Right cardiac atrium (tissue), 5 donors: Measurements from ENCODE around the gene IL1F10. TPM values are rescaled to one million over a fixed set of nuclear protein-coding genes. Genes with fewer than 3 reads are reported as not detected.

Source experiments
- ATAC-seq, 2 donors: fragments of 200-7000 bp; cut with Tn5 transposase; one replicate each; pipeline versions ENCODE4 v1.8.0 to v1.9.1; 2020; ENCODE audit warnings: moderate library complexity in 2 of 2, mild to moderate bottlenecking in 1 of 2
- DNase-seq, 3 donors: peaks; one replicate each; pipeline ENCODE4 v3.0.0-alpha.2; 2020
- H3K27ac ChIP-seq: one replicate; pipeline ENCODE4 v1.5.1; 2013; ENCODE audit warnings: mild to moderate bottlenecking, low read length, control low read depth, moderate library complexity
- H3K27me3 ChIP-seq: one replicate; pipeline ENCODE4 v1.6.1; 2013; ENCODE audit not compliant: control insufficient read depth, insufficient read depth
- H3K4me1 ChIP-seq: one replicate; pipeline ENCODE4 v1.6.1; 2013; ENCODE audit warnings: low read length; ENCODE audit not compliant: control insufficient read depth, insufficient read depth
- H3K4me3 ChIP-seq: one replicate; pipeline ENCODE4 v1.5.1; 2013; ENCODE audit warnings: low read length, control low read depth
- H3K9me3 ChIP-seq: one replicate; pipeline ENCODE4 v1.6.1; 2013; ENCODE audit warnings: low read length; ENCODE audit not compliant: control insufficient read depth
- WGBS: extraction: QIAGEN DNeasy Blood & Tissue Kit; methylation state at CpG from one replicate; pipeline ENCODE4 v1.1.7; 2013; 5-methylcytosine and 5-hydroxymethylcytosine counted together
- intact Hi-C, 4 donors: fragments of 100-400 bp; cut with DNase I; formaldehyde crosslinking; loops; one replicate each; pipeline versions ENCODE4 v1.11.0 to v1.14.0; 2022 to 2023
- long read RNA-seq, 4 donors: library from polyadenylated mRNA; unstranded; transcript quantifications; one replicate each; pipeline ENCODE4 v2.0.0, GENCODE V29; 2020 to 2021
- polyA plus RNA-seq: library from polyadenylated mRNA; stranded (reverse); fragments of 200-250 nt; gene quantifications from one replicate; pipeline ENCODE4 v1.2.3, GENCODE V29; 2013
- total RNA-seq, 4 donors: library from RNA; stranded (reverse); fragmentation: NEBNext Ultra II Directional; extraction: Animal tissue kit (Norgen Biotek cat#: 25700); gene quantifications; one replicate each; pipeline ENCODE4 v1.2.1, GENCODE V29; 2021
- donor health status: healthy with polysubstance abuse.
- donor health status: DM: no; HTN: yes; CAD: no.
- donor health status: DM: no; HTN: no; CAD: no.
- donor health status: DM: no; HTN: yes; CAD: no; lungs with severe emphysema.
- donor health status: DM: yes; HTN: yes; CAD: no.

IL1F10 gene, protein sequence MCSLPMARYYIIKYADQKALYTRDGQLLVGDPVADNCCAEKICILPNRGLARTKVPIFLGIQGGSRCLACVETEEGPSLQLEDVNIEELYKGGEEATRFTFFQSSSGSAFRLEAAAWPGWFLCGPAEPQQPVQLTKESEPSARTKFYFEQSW
- not detected for total RNA-seq
- polyA plus RNA-seq: not detected
- long read RNA-seq, donor 1: 0 reads
- long read RNA-seq, donor 2: 0 reads
- long read RNA-seq, donor 3: 0 reads
- long read RNA-seq, donor 4: 0 reads

DNA sequence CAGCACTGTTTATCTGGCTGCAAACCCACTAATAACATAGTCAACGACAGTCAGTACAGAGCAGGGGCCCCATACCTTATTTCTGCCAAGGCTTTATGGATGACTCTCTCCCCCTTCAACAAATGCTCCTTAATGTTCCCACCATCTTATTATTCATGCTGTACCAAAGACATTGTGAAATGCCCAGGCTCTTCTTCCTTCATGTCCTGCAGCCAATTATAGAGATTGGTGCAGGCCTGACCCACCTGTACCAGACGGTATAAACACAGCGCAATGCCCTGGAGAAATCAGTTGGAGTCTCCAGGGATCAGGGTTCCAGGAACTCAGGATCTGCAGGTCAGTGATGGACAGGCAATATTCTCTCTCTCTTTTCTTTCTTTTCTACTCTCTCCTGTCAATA, at the start of gene IL1F10:
IL1F10 (plus strand) TSS at position 290 of the 400 bp plus-strand sequence. CDS start 4,769 bp downstream, outside the sequence.
- 83% methylated on average over 3 of the region's 3 CpGs for WGBS
- intact Hi-C loops: no loop called here
- no peak for ATAC-seq
- Histone ChIP-seq H3K27me3 (no peaks in the 10 kb centered on the region), H3K9me3 (no peaks in the 10 kb centered on the region), H3K27ac (no peak within 1 kb of the TSS), H3K4me1 (no peaks in the 10 kb centered on the region), H3K4me3 (no peak within 1 kb of the TSS)
- DNase-seq: no peak

DNA sequence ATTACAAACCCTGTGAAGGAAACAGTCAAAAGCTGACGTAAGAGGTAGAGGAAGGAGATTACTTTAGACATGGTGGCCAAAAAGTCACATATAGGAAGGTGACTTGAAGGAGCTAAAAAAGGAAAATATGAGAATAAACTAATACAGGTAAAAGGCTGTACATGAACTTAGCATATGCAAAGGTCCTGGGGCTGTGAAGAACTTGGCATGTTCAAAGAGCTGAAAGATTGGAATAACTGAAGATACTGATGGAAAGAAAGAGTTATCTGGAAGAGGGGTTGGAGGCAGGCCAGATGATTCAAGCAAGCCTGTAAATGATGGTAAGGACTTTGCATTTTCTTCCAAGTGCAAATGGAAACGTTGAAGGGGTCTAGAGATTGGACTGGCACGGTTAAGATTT, 49.3 kb upstream of the IL1F10 start:
- intact Hi-C loops: no loop called here
- 78% methylated on average over 3 of the region's 3 CpGs for WGBS
- ATAC-seq: no peak

DNA sequence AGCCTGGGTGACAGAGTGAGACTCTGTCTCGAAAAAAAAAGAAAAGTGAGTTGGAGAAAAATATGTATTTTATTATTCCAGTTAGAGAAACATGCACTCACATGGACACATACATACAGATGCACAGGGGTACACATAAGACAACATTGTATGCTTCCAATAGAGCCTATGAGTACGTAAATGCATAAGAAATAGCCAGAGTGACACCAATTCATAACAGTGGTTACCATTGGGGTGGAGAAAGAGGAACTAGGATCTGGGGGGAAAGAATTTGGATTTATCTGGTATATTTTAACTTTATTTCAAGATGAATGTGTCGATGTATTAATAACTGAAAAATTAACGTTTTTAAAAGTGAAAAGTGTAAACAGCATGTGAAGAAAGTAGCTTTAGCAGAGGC, 46.5 kb upstream of the IL1F10 start:
- 64% methylated on average over 4 of the region's 4 CpGs for WGBS
- H3K4me3 ChIP-seq: no peak overlapping the region
- DNase-seq (no peak), ATAC-seq (no peak)
- H3K27me3 ChIP-seq: no peaks in the 10 kb centered on the region
- H3K4me1 ChIP-seq: no peaks in the 10 kb centered on the region
- H3K27ac ChIP-seq: no peak overlapping the region
- H3K9me3 ChIP-seq: no peaks in the 10 kb centered on the region
- intact Hi-C loops: no loop called here

More for the DNA sequence above, 49.3 kb upstream of the IL1F10 start:
- no peak overlapping the region for H3K4me3 ChIP-seq
- no peak overlapping the region for H3K27ac ChIP-seq
- no peaks in the 10 kb centered on the region for H3K27me3 ChIP-seq
- no peak for DNase-seq
- no peaks in the 10 kb centered on the region for H3K4me1 ChIP-seq
- H3K9me3 ChIP-seq: no peaks in the 10 kb centered on the region

DNA sequence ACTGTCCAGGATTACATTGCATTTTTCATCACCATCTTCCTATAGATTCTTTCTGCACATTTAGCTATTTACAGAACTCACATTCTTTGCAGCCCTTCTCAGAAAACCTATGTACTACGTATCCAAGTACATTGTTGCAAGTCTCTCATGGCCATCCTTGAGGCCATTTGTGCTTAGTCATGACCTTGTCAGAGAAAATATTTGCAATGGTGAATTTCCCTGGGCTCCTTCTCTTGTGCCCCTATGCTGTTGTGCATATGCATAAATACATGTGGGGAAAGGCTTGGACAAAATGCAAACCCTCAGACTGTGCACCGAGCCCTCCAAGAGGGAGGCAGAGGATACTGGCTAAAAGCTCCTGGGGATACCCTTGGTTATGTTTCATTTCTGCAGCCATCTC, 43.0 kb upstream of the IL1F10 start:
- ATAC-seq (no peak), DNase-seq (no peak)
- H3K27ac ChIP-seq: no peak overlapping the region
- no peak overlapping the region for H3K4me3 ChIP-seq
- H3K4me1 ChIP-seq: no peaks in the 10 kb centered on the region
- H3K9me3 ChIP-seq: no peaks in the 10 kb centered on the region
- 85% methylated on average over 2 of the region's 2 CpGs for WGBS
- intact Hi-C loops: no loop called here
- H3K27me3 ChIP-seq: no peaks in the 10 kb centered on the region

DNA sequence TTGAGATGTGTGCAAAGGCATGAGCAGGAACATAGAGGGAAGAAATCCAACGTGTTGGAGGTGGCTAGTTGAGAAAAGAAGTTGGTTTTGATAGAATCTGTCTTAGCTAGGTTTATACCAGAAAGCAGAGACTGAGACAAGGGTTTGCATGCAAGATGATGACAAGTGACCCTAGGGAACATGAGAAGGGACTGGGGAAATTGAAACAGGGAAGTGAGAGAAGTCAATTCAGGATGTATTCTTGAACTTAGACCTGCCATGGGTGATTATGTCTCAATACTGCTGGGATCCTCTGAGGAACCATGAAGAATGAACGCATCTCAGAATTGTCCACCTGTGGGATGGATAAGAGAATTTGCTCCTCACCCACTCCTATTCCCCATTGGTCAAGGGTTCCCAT, 42.0 kb upstream of the IL1F10 start:
- no peaks in the 10 kb centered on the region for H3K27me3 ChIP-seq
- no peaks in the 10 kb centered on the region for H3K4me1 ChIP-seq
- DNase-seq (no peak), ATAC-seq (no peak)
- intact Hi-C loops: no loop called here
- WGBS: 61% methylated on average over 2 of the region's 2 CpGs
- no peak overlapping the region for H3K27ac ChIP-seq
- no peak overlapping the region for H3K4me3 ChIP-seq
- H3K9me3 ChIP-seq: no peaks in the 10 kb centered on the region

DNA sequence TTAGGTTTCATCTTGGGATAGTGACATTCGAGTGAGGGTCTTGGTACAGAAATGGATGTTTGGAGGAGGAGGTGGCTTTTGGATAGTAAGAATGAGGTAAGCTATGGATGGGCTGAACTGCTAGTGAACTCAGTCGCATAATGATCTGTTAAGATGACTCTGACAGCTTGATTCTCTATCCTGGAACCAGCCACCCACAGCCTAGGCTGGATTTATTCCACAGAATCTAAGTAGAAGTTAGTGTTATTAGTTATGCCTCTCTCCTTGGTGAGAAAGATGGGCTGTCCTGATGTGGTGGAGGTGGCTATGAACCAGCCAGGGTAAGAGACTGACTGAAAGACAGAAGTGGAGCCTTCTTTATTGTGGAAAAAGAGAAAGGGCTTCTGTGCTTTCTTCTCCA, 40.1 kb upstream of the IL1F10 start:
- Histone ChIP-seq H3K4me1 (no peaks in the 10 kb centered on the region), H3K27me3 (no peaks in the 10 kb centered on the region), H3K4me3 (no peak overlapping the region), H3K27ac (no peak overlapping the region), H3K9me3 (no peaks in the 10 kb centered on the region)
- intact Hi-C loops: no loop called here
- ATAC-seq: no peak
- no peak for DNase-seq
- WGBS: 66% methylated on average over 2 of the region's 2 CpGs

DNA sequence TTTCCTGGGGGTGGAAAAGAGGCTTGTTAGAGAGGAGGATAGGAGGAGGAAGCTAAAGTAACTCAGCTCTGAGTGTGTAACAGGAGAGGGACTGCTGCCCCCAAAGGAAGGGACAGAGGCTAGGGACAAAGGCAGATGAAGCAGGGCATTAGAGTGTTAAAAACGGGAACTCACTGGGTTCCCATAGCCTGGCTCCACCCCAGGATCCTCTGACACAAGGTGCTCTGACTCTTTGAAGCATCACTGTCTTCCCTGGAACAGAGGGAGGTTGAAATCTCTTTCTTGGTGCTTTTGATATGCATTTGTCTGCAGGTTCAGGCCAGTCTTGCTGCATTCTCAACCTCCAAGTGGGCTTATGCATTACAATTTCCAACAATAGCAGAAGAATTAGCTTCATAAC, 39.7 kb upstream of the IL1F10 start:
- Histone ChIP-seq H3K27ac (no peak overlapping the region), H3K4me3 (no peak overlapping the region), H3K9me3 (no peaks in the 10 kb centered on the region), H3K27me3 (no peaks in the 10 kb centered on the region), H3K4me1 (no peaks in the 10 kb centered on the region)
- intact Hi-C loops: no loop called here
- no peak for DNase-seq
- WGBS: 5% methylated on average over 1 of the region's 1 CpG
- ATAC-seq: no peak

DNA sequence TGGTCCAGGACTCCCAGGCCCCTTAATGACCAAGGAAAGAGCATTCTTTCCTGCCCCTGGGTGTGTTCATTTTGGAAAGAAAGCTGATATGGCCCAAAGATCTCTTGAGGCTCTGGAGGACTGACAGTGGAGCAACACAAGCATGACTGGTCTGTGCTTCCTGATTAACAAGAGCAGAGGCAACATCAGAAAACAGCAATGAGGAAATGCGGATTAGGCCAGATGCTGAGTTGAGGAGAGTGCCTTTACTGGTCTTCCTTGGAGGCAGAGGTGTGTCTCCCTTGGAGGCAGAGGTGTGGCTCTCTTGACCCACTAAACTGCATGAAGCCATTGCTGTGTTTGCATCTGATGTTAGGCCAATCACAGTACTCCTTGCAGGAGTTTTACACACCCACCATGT, 35.0 kb upstream of the IL1F10 start:
- no peaks in the 10 kb centered on the region for H3K27me3 ChIP-seq
- H3K4me3 ChIP-seq: no peak overlapping the region
- intact Hi-C loops: no loop called here
- ATAC-seq: no peak
- 87% methylated on average over 1 of the region's 1 CpG for WGBS
- H3K4me1 ChIP-seq: no peaks in the 10 kb centered on the region
- no peak for DNase-seq
- H3K27ac ChIP-seq: no peak overlapping the region
- H3K9me3 ChIP-seq: no peaks in the 10 kb centered on the region

DNA sequence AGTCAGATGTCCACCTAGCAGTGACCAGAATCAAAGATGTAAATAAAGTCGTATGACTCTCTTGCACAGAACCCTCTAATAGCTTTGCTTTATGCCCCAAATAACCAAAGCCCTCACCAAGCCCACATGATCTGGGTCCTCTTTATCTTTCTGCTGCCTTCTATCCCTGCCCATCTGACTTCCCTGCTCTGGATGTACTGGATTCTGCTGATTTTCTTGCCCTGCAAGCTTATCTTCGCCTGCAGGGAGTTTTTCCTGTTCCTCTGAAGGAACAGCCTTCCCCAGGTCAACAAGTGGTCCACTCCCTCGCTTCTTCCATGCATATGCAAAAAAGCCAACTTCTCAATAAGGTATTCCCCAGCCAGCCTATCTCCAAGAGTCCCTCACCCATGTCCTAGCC, 33.8 kb upstream of the IL1F10 start:
- intact Hi-C loops: no loop called here
- no peaks in the 10 kb centered on the region for H3K9me3 ChIP-seq
- H3K27me3 ChIP-seq: no peaks in the 10 kb centered on the region
- no peak for ATAC-seq
- no peak for DNase-seq
- H3K27ac ChIP-seq: no peak overlapping the region
- 74% methylated on average over 3 of the region's 3 CpGs for WGBS
- H3K4me3 ChIP-seq: no peak overlapping the region
- H3K4me1 ChIP-seq: no peaks in the 10 kb centered on the region

DNA sequence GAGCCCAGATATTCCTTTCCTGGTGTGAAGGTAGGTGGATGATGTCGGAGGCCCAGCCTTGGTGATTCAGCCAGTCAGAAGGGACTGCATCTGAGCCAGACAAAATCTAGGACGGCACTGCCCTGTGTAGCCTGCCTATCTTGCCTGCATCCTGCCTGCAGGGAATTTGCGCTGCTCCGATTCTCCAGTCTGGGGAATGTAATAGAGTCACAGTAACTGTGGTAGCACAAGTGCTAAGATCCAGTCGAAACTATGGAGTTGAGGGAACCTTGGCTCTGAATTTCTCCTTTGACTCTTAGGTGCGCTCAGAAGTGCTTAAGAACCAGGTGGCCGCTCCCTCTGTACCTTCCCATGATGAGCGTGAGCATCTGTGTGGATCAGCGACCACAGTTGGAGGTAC, 31.0 kb upstream of the IL1F10 start:
- H3K4me1 ChIP-seq: no peaks in the 10 kb centered on the region
- H3K27ac ChIP-seq: no peak overlapping the region
- 81% methylated on average over 9 of the region's 9 CpGs for WGBS
- H3K4me3 ChIP-seq: no peak overlapping the region
- no peaks in the 10 kb centered on the region for H3K9me3 ChIP-seq
- ATAC-seq: no peak
- intact Hi-C loops: no loop called here
- no peak for DNase-seq
- no peaks in the 10 kb centered on the region for H3K27me3 ChIP-seq

DNA sequence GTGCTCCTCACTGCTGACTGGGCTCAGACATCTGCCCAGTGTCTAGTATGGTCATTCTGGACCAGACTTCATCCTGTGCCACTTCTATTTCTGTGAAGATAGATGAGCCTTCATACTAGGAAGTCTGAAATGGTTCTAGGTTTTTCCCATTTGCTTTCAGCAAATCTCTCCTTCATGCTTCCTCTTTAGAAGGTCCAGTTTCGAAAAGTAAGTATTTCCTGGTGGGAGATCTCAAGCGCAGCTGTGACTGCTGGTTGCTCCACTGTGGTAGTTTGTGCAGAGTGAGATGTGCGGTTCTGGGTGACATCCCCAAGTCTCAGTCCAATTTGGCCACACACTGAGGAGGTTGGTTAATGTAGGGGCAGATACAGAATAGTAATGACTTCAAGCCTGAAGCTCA, 29.5 kb upstream of the IL1F10 start:
- Histone ChIP-seq H3K27me3 (no peaks in the 10 kb centered on the region), H3K4me1 (no peaks in the 10 kb centered on the region), H3K4me3 (no peak overlapping the region), H3K27ac (no peak overlapping the region), H3K9me3 (no peaks in the 10 kb centered on the region)
- ATAC-seq: no peak
- 80% methylated on average over 3 of the region's 3 CpGs for WGBS
- no peak for DNase-seq
- intact Hi-C loops: no loop called here

DNA sequence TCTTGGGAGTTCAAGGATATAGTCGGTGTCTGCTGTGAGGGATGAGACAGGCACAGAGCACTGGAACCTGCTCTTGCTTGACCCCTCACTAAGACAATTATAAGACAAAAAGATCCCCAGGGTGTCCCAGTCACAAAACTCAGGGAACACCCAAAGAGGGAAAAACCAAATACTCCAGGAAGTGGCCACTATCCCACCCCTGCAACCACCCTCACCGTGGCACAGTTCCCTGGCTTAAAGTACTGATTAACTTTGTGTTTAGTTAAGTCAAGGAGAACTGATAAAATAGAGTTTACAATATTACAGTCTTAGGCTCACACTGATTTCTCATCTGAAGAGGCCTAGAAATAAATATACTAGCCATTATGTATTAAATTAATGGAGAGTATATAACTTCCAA, 28.6 kb upstream of the IL1F10 start:
- Histone ChIP-seq H3K4me1 (no peaks in the 10 kb centered on the region), H3K9me3 (no peaks in the 10 kb centered on the region), H3K27me3 (no peaks in the 10 kb centered on the region), H3K27ac (no peak overlapping the region), H3K4me3 (no peak overlapping the region)
- intact Hi-C loops: no loop called here
- WGBS: 85% methylated on average over 2 of the region's 2 CpGs
- ATAC-seq (no peak), DNase-seq (no peak)
